ENCODE measurements around the gene LRG1. TPM values are rescaled to one million over a fixed set of nuclear protein-coding genes. Genes with fewer than 3 reads are reported as not detected.

LRG1 gene
- not detected in 2 replicates for total RNA-seq

DNA sequence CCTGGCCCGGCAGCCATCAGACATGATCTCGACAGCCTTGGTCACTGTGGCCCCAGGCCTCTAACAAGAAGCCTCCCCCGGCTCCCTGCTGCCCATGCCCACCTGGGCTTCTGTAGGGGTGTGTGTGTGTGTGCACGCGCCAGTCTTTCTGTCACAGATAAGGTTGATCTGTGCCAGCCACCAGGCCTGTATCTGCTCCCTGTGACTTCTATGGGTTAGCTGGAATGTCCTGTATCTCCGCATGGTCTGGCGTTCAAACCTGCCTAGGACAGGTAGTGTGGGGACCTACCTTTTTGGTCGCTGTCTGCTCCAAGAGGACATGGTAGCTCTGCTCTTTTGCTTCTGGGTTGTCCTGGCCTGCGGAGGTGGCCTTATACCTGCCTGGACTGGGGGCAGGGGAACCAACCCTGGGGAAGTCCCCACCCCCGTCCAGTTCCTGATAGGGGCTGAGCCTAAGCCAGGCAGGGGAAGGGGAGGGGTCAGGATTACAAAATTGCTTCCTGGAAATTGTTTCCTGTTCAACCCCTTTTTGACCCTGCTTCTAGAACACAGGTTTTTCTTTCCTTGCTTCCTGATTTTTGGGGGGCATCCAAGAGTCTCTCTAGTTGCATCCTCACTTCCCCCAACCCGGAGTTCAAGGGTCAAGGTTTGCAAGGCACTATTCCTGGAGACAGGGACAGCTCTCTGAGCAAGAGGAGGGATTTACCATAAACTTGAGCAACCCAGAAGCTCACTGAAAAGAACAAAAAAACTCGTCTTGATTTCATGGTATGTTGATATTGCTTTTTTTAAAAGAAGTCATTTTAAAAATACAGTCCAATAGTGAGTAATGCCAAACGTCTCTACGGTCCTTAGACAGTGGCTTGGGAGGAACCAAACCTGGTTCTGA lies at the start of gene LRG1:
Gene LRG1, minus strand, starts transcription at position 344 of the 889 bp plus-strand sequence. Its CDS starts 23 bp downstream, at position 321.

DNA sequence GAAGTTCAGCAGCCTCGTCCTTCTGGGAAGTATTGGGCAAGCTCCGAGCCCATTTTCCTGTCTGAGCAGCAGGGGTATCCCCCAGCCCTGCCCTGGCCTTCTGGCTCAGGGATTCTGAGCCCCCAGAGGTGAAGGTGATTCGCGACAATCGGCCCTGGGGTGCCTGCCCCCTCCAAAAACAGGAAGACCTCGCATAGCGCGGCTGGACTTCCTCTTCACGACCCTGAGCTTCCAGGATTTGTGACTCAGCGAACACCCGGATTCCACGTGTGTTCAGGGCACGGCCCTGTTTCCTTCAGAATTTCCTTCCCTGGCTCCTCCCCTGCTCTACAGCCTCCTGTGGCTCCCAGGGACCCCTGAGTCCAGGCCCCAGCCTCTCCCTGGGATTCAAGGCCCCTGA lies 19.7 kb upstream of the LRG1 start, which contains the start of gene SEMA6B:
Gene SEMA6B, minus strand, starts transcription at position 116 of the 400 bp plus-strand sequence. CDS start 1,227 bp downstream, outside the sequence.

GRCh38 chr19:4534836-4535658 lies 4.8 kb downstream of the LRG1 start, which contains the start of gene PLIN5:
PLIN5 (minus strand) TSS chr19:4535224; CDS start chr19:4534074, 1,150 bp downstream.

GRCh38 chr19:4518345-4519171 lies 21.3 kb downstream of the LRG1 start, which contains the start of gene PLIN4:
PLIN4 (minus strand) TSS chr19:4518486; CDS start chr19:4518272, 214 bp downstream.

Other genes with a start within 250 kb of the LRG1 start
- gene TMIGD2, start 237.6 kb downstream of the LRG1 start, total RNA-seq, result not detected in 2 replicates
- gene FSD1, start 235.4 kb downstream of the LRG1 start, total RNA-seq, result 0.80 and 1.1 TPM in 2 replicates
- 52.9 and 103 TPM in 2 replicates for gene STAP2, start 201.2 kb downstream of the LRG1 start, total RNA-seq
- gene MPND, start 196.5 kb downstream of the LRG1 start, total RNA-seq, result 2.3 and 3.5 TPM in 2 replicates
- gene SH3GL1, start 139.5 kb downstream of the LRG1 start, total RNA-seq, result 80.9 and 85.8 TPM in 2 replicates
- gene CHAF1A, start 137.4 kb downstream of the LRG1 start, total RNA-seq, result 6.4 and 19.3 TPM in 2 replicates
- 53.6 and 74.0 TPM in 2 replicates for gene UBXN6, start 82.2 kb downstream of the LRG1 start, total RNA-seq
- gene HDGFL2, start 67.7 kb downstream of the LRG1 start, total RNA-seq, result 46.5 and 65.3 TPM in 2 replicates
- gene PLIN4, start 21.6 kb downstream of the LRG1 start, total RNA-seq, result 1.1 and 2.1 TPM in 2 replicates
- gene PLIN5, start 4.8 kb downstream of the LRG1 start, total RNA-seq, result not detected in 2 replicates
- gene SEMA6B, start 19.6 kb upstream of the LRG1 start, total RNA-seq, result not detected in 2 replicates
- gene TNFAIP8L1, start 99.5 kb upstream of the LRG1 start, total RNA-seq, result 3.7 and 6.6 TPM in 2 replicates
- gene MYDGF, start 130.3 kb upstream of the LRG1 start, total RNA-seq, result 130 and 196 TPM in 2 replicates
- 90.5 and 153 TPM in 2 replicates for gene DPP9, start 183.8 kb upstream of the LRG1 start, total RNA-seq

Data from hair follicular keratinocyte (primary cell).